Panc1 (cell line): Measurements from ENCODE around the gene KMO.

Experiments
- POLR2AphosphoS5 ChIP-seq: IDR thresholded peaks from 2 replicates; pipeline ENCODE4 v1.6.1; 2012; ENCODE audit warnings: mild to moderate bottlenecking, low read depth, low read length, moderate library complexity
- SIN3A ChIP-seq: IDR thresholded peaks from 2 replicates; pipeline ENCODE4 v1.6.1; 2012; ENCODE audit warnings: low read depth, mild to moderate bottlenecking, low read length, moderate library complexity, borderline replicate concordance; ENCODE audit not compliant: insufficient read depth
- TCF7L2 ChIP-seq: IDR thresholded peaks from 2 replicates; pipeline ENCODE4 v1.6.1; 2011; ENCODE audit warnings: mild to moderate bottlenecking, low read depth, low read length, inconsistent platforms
- TF ChIP-seq, protein P1 (sequence below): fragments of 450-650 bp; IDR thresholded peaks from 2 replicates; pipeline ENCODE4 v1.5.1; 2017; ENCODE audit warnings: mild to moderate bottlenecking
- TF ChIP-seq, protein P2 (sequence below), 2 experiments: IDR thresholded peaks; 2 replicates each; pipeline ENCODE4 v1.6.1; 2011 to 2012; ENCODE audit warnings: low read depth in 2 of 2, control low read depth in 1 of 2, low read length in 1 of 2, mild to moderate bottlenecking in 1 of 2, moderate library complexity in 1 of 2; ENCODE audit not compliant: insufficient read depth in 1 of 2

GRCh38 chr1:241513378-241513777 lies 18.8 kb upstream of the KMO start:
- TF ChIP-seq, protein P1, sequence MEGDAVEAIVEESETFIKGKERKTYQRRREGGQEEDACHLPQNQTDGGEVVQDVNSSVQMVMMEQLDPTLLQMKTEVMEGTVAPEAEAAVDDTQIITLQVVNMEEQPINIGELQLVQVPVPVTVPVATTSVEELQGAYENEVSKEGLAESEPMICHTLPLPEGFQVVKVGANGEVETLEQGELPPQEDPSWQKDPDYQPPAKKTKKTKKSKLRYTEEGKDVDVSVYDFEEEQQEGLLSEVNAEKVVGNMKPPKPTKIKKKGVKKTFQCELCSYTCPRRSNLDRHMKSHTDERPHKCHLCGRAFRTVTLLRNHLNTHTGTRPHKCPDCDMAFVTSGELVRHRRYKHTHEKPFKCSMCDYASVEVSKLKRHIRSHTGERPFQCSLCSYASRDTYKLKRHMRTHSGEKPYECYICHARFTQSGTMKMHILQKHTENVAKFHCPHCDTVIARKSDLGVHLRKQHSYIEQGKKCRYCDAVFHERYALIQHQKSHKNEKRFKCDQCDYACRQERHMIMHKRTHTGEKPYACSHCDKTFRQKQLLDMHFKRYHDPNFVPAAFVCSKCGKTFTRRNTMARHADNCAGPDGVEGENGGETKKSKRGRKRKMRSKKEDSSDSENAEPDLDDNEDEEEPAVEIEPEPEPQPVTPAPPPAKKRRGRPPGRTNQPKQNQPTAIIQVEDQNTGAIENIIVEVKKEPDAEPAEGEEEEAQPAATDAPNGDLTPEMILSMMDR: no peak
- TF ChIP-seq POLR2AphosphoS5: no peak
- no peak for TF ChIP-seq SIN3A
- TF ChIP-seq, protein P2, sequence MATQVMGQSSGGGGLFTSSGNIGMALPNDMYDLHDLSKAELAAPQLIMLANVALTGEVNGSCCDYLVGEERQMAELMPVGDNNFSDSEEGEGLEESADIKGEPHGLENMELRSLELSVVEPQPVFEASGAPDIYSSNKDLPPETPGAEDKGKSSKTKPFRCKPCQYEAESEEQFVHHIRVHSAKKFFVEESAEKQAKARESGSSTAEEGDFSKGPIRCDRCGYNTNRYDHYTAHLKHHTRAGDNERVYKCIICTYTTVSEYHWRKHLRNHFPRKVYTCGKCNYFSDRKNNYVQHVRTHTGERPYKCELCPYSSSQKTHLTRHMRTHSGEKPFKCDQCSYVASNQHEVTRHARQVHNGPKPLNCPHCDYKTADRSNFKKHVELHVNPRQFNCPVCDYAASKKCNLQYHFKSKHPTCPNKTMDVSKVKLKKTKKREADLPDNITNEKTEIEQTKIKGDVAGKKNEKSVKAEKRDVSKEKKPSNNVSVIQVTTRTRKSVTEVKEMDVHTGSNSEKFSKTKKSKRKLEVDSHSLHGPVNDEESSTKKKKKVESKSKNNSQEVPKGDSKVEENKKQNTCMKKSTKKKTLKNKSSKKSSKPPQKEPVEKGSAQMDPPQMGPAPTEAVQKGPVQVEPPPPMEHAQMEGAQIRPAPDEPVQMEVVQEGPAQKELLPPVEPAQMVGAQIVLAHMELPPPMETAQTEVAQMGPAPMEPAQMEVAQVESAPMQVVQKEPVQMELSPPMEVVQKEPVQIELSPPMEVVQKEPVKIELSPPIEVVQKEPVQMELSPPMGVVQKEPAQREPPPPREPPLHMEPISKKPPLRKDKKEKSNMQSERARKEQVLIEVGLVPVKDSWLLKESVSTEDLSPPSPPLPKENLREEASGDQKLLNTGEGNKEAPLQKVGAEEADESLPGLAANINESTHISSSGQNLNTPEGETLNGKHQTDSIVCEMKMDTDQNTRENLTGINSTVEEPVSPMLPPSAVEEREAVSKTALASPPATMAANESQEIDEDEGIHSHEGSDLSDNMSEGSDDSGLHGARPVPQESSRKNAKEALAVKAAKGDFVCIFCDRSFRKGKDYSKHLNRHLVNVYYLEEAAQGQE (IDR thresholded peaks at IDR 0.05; ENCODE audit: insufficient read depth in 1 of 2, low read depth in 2 of 2, low read length in 1 of 2): no peak
- no peak for TF ChIP-seq TCF7L2
